IPS DF 4.7 (cell line): ENCODE measurements around the gene COL20A1.
"Not testable (repeated sequence)": the region's sequence is repeated elsewhere in the genome, so short reads cannot be mapped to it uniquely, and the experiment has no call there.

Experiments
- DNase-seq: peaks from one replicate; pipeline ENCODE4 v3.0.0-alpha.2; 2013; ENCODE audit warnings: low spot score; ENCODE audit errors: extremely low read depth

COL20A1 gene

DNA sequence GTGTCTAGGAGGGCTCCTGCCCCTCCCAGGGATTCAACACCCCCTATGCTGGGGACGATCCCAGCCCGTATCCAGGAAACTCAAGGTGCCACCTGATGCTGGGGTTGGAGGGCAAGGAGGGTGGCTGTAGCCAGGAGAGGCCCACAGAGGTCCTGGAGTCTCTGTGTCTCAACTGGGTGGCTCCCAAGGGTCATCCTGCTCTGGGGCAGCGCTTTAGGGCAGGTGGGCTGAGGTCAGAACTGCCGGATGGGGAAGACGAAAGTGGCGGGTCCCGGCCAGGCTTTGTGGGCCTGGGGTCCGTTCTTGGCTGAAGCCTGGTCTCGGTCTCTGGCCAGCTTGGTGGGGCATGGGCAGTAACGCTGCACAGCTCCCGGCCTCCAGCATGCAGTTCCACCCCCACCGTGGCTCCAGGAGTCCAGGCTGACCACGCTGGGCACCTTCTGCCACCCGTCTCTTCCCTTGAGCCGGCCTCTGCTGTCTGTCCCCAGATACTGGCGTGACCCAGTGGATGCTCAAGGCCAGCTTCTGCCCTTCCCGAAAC lies 2.8 kb upstream of the COL20A1 start:
- no peak for DNase-seq

DNA sequence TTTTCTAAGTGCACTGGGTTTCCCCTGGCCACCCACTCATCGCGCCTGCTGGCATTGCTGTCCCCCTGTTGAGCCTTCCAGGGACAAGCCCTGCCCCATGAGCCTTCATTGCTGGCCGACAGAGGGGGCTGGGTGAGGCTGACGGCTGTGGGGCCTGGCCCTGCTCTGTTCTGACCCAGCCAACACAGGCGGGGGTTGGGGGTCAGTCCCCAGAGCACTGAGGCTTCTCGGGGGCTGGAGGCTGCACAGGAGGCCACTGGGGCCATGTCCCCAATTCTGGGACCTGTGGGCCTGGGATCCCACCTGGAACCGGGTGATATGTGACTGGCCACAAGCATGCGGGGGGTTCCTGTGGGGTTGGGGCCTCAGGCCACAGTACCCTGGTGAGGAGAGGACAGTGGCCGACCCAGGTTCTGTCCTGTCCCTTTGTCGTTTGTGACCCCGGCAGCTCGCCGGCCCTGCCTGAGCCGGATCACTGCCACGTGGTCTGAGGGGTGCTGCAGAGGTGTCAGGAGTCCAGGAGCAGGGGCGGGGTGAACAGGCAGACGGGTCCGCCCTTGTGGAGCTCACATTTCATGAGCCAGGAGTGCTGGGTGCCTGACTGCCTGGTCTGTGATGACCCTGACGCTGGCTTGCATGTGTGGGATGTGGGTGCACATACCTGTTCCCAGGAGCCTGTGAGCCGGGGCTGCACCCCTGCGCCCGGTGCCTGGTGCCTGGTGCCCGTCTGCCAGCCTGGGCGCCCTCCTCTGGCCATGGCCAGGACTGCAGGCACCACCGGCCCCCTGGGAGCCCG lies 2.1 kb upstream of the COL20A1 start:
- no peak for DNase-seq

DNA sequence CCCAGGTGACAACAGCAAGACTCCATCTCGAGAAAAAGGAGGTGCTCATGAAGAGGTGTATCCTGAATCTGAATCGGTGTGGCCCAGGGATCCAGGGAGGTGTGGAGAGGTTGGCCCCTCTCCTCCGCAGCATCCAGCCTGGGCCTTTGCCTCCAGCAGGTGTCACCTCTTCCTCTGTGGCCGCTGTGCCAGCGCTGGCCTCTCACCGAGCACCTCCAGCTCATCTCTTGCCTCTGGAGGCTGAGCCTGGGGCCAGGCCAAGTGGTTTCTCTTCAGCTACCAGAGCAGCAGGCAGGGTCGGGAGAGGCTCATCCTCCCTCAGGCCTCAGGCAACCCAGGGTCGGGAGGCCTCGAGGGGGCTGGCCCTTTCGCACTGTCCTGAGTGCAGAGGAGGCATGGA lies 1.2 kb upstream of the COL20A1 start:
- DNase-seq: no peak

DNA sequence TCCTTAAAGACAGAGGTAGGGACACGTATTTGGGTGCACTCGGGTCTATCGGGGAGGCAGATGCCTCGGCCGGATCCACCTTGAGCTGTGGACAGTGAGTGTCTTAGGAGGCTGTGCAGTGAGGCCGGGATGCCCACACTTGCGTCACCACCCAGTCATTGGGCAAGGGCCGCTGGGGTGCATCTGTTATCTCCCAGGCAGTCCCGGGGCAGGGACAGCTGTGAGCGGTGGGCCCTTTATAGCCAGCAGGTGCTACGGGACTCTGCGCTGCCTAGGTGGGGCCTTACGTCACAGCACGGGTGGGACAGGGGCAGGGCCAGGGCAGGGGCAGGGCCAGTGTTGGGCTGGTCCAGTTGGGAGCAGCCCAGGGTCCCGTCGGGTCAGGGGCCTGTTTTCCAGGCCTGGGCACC lies 689 bp upstream of the COL20A1 start:
- no peak for DNase-seq

DNA sequence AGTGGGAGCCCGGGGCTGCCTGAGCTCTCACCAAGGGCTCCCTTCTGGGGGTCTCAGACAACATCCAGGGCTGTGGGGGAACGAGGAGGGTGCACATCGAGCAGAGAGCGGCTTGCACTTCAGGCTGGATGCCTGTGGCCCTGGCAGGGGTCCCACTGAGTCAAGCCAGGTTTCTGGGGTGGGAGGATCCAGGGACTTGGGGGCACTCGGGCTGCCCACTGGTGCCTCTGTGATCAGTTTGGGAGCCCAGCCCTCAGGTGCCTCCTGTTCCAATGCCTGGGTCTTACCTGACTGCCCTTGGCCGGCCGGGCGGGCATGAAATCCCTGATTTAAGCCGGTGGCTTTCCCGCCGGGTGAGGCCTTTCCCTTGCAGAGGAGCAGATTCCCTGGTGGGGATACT lies 470 bp downstream of the COL20A1 start:
- no peak for DNase-seq

DNA sequence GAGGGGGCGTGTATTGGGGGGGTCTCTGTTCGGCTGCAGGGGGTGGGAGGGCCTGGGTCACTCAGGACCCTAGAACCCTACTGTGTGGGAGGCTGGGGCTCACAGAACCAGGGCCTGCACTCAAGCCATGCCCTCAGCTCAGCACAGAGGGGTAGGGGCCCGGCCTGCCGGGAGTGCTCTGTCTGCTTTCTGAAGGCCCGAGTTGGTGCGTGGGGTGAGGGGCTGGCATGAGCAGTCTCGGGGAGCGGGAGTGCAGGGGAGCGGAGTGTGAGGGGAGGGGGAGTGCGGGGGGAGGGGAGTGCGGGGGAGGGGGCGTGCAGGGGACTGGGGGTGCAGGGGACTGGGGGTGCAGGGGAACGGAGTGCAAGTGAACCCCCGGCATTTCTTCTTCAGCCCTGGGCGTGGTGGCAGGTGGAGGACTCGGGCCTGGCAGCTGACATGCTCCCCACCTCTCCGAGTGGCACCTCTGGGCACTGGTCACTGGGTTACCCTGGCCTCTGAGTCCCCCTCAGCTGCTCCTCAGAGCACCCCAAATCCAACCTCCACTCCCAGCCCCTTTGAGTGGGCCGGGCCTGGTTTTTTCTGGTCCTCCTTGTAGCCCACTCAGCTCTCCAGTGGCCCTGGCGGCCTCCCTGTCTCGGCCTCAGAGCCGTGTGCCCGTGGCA lies 1.0 kb downstream of the COL20A1 start:
- no peak for DNase-seq

DNA sequence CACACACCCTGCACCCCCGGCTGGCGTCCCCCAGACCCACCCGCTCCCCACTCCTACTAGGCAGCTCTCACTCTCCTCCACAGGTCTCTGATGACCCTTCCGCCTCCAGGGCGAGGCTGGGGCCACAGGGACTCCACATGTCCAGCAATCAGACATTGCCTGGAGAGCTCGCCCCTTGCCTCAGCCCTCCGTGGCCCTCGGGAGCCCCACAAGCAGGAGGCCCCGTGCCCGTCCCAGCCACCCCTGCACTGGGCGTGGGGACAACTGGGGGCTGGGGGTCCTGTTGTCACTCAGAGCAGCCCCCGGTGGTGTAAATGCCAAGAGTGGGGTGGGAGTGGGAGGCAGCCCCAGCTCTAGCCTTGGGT lies 1.5 kb downstream of the COL20A1 start:
- DNase-seq: no peak

DNA sequence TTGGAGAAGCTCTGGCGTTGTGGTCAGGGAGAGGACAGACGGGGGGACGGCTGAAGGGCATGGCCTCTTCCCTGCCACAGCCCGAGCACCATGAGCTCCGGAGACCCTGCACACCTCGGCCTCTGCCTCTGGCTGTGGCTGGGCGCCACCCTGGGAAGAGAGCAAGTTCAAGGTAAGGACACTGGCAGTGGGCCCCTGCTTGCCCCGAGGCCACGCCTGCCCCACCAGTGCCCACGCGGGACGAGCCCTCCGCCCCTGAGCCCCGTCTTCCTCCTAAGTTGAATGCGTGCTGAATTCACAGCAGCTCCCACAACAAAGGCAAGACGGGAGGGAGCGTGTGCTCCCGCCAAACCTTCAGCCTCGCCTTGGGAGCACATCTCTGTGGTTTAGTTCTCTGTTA lies 2.0 kb downstream of the COL20A1 start:
- DNase-seq: no peak

DNA sequence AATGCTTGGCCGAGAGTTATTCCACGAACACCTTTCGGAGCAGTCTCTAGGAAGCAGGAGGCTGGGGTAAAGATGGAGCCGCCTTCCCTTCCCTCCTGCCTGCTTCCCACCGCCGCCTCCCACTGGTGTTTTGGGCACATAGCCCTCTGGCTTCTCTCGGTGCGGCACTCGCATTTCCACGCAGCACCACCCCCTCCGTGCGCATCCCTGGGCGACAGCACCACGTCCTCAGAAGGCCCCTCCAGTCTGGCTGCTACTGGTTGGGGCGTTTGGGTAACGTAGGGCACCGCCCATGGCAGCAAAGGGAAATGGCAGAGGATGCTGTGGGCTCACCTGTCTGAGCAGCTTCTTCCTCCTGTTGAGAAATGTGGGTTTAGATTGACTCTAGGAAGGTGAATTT lies 2.4 kb downstream of the COL20A1 start:
- no peak for DNase-seq

DNA sequence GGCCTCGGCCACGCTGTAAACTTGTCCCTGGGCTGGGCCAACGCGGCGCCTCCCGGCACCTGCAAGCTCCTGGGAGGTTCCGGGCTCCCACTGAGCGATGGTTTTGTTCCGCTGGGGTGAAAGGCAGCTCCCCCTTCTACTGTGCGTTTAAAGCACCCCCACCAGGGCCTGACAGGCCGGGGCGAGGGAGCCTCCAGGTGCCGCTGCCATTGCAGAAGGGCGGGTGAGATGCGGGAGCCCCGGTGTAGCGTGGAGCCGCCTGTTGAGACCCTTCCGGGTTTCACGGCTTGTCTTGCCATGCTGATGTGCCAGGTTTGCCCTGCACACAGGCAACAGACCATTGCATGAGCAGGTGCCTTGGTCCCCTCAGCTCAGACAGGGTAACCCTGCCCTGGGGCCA lies 2.9 kb downstream of the COL20A1 start:
- DNase-seq: no peak

DNA sequence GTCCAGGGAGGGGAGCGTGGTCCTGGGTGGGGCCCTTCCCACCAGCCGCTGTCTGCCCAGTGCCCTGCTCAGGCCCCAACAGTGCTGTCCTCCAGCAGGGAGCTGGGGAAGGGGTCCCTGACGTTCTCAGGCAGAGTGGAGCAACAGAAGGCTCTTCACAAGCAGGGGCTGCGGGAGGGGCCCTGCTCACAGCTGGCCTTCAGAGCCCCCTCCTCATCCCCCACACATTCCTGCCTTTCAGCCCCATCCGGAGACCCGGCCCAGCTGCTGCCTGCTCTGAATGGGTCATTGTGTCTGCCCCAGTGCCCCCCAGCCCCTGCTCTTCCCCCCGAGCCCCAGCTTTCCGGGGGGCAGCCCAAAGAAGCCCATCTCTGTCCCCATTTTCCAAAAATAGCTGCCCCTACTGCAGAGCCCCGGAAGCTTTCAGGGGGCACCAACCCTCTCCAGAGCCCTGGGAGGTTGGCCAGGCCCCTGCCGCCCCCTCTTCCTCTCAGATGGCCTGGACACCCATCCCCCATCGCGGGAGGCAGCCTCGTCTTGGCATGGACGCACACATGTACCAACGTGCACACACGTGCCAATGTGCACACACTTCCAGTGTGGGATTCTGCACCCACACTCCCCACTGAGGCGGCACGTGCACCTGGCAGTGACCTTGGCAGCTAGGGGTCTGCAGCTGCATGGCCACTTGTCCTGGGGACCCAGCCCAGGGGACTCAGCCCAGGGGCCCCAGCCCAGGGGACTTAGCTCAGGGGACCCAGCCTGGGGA lies 3.7 kb downstream of the COL20A1 start:
- no peak for DNase-seq

DNA sequence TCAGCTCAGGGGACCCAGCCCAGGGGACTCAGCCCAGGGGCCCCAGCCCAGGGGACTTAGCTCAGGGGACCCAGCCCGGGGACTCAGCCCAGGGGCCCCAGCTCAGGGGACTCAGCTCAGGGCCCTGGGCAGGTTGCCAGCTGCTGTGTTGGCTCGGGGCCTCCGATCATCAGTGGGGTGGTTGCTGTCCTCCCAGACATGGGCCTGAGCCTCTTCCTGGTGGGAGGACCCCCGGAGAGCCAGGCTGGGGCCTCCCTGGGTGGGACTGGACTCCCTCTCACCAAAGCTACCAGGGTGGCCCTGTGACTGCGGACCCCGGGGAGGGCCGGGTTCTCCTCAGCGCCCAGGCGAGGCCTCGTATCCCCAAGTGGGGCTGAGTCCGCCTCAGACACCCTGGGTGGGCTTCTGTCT lies 4.4 kb downstream of the COL20A1 start:
- DNase-seq: no peak

DNA sequence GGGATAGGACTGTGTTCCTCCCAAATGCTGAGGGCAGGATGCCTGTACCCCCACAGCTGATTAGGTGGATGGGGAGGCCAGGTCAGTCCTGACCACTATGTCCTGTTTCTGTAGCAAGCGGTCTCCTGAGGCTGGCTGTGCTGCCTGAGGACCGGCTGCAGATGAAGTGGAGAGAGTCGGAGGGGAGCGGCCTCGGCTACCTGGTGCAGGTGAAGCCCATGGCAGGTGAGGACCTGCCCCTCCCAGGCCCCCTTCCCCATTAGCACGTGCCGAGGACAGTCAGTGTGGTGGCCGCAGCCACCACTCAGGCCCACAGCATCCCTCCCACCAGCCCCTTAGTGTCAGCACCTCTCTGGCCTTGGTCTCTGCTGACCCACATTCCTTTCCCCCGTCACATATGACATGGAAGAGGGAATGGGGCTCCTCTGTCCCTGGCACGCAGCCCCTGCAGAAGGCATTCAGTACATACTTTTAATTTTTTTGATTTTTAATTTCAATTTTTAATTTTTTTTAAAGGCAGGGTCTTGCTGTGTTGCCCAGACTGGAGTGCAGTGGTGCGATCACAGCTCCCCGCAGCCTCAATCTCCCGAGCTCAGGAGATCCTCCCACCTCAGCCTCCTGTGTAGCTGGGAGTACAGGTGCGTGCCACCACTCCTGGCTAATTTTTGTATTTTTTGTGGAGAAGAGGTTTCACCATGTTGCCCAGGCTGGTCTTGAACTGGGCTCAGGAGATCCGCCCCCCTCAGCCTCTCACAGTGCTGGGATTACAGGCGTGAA lies 5.0 kb downstream of the COL20A1 start:
- DNase-seq: no peak

DNA sequence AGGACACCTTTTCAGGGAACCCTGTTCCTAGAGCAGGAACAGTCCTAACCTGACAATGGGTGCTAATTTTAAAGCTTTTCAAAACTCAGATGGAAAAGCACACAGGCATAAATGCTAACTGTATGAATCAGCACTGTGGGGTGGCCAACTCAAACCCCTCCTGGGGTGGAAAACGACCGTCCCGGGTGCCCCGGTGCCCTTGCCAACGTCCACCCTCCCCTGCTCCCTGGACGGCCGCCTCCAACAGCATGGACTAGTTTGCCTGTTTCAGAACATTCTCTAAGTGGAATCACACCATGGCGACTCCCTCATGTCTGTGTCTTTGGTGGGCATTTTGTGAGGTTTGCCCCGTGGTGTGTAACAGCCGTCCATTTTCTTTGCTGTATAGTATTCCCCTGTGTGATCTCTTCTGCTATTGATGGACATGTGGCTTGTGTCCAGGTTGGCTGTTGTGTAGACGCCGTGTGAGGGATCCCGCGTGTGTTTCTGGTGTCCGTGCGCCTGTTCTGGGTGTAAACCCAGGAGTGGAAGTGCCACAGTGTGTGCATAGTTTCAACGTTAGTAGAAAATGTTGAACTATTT lies 5.8 kb downstream of the COL20A1 start:
- DNase-seq: no peak

DNA sequence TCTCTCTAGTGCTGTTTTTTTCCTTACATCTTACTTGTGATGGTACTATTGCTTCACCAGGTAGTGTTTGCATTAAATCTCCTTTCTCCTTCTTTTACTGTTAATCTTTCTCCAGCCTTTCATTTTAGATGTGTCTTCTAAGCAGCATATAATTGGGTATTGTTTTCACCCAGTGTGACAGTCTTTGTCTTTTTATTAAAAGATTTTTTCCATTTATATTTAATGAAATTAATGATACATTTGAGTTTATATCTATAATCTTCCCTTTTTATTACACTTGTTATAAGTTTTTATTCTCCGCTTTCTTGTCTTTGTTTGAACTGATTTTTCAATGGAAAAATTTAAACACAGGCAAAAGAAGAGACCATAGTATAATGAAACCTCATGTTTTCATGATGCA lies 8.7 kb downstream of the COL20A1 start:
- no peak for DNase-seq

DNA sequence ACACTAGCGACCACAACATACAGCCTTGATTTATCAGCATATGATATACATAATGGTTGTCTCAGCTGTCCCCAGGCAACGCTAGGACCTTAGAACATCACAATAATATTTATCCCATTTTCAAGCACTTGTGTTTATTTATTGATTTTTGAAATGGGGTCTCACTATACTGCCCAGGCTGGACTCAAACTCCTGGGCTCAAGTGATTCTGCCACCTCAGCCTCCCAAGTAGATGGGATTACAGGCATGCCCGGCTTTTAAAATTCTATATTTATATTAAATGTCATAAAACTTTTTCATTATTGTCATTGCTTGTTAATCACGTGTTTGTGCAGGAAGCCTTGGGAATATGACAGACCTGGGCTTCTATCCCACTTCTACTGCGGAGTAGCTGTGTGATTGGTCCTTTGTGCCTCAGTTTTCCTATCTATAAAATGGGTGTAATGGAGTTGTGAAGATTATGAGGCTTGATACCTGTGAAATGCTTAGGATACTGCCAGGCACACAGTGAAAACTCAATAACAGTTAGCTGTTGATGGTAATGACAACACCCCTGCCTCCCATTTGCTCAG lies 10.2 kb downstream of the COL20A1 start:
- no peak for DNase-seq

DNA sequence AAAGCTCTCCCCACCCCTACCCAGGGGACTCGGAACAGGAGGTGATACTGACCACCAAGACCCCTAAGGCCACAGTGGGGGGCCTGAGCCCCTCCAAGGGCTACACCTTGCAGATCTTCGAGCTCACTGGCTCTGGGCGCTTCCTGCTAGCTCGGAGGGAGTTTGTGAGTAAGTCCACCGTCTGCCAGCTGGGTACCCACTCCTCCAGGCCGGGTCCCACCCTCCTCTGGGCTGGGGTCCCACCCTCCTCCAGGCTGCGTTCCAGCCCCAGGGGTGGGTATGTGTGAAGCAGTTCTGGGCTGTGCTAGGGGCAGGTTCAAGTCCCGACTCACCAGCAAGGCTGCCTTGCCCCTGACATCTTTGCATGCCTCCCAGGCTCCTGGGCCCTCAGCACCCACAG lies 12.4 kb downstream of the COL20A1 start:
- DNase-seq: no peak

DNA sequence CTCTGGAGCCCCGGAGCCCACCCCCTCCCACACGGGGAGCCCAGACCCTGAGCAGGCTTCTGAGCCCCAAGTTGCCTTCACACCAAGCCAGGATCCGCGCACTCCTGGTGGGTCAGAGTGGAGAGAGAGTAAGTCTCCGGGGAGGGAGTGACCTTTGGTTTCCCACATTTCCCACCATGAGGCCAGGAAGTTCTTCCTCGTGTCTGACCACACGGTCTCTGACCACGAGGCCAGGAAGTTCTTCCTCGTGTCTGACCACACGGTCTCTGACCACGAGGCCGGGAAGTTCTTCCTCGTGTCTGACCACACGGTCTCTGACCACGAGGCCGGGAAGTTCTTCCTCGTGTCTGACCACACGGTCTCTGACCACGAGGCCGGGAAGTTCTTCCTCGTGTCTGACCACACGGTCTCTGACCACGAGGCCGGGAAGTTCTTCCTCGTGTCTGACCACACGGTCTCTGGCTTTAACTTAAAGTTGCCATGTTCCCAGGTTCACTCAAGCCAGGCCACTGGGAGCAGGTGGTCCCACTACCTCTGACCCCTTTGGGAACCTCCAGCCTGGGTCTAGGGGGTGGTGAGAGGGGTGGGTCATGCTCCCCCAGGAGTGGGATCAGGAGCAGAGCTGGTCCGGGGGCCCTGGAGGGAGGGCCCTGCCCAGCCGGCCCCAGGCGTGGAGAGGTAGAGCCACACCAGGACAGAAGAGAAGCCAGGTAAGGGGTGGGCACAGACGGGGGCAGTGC lies 13.1 kb downstream of the COL20A1 start:
- not testable (repeated sequence) for DNase-seq

DNA sequence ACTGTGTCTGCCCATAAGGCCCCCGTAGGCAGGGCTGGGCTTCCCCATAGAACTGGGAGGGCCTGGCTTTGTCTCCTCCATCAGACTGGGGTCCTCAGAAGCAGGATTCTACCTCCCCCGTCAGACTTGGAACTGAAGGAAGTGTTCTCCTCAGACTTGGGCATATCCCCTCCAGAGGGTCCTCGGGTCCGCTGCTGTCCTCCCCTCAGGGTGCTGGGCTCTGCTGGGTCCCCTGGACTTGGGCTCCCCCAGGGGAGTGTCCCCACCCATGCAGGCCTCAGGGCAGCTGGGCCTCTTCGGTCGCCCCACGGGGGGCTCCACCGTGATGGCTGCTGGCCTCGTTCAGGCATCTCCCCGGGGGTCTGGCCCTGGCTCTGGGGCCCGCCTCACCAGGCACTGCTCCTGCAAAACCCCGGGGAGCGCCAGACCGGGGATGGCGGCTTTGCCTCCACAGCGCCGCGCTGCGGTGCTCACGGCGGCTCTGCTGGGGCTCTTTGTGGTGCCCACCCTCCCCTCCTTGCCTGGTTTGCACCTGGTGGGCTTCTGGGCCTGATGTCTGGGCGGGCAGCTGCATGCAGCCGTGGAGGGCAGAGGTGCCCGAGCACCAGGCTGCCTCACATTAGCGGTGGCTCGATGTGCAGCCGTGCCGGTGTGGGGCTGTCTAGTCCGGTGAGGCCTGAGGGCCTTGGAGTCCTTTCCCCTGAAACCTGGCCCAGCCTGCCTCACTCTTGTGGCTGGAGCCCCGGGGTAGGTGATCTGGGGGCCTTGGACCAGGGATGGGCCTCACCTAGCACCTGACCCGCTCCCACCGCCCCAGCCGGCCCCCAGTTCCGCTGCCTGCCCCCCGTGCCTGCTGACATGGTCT lies 13.9 kb downstream of the COL20A1 start:
- DNase-seq: no peak
